HCT116 (cell line): ENCODE results near the gene PPY. TPM values are rescaled to one million over a fixed set of nuclear protein-coding genes. Genes with fewer than 3 reads are reported as not detected.

Experiments
- ATAC-seq: fragments of 200-7000 bp; cut with Tn5 transposase; 2 replicates; pipeline ENCODE4 v1.9.1; 2020; ENCODE audit warnings: mild to moderate bottlenecking, moderate library complexity
- BruUV-seq: library from RNA; stranded (reverse); fragments of 400-500 nt; replicated peaks from 2 replicates; lab custom pipeline; 2021; lab: Mats Ljungman, UMichigan
- CTCF ChIA-PET: fragments of 300-600 bp; sonication (Branson Sonifier 250); formaldehyde crosslinking; loops from one replicate; lab custom pipeline; 2021; ENCODE audit warnings: antibody characterized with exemption; lab: Charles Lee
- POLR2A ChIA-PET: fragments of 300-600, 350-600 bp; sonication (Branson Sonifier 250); formaldehyde crosslinking; loops from one replicate; lab custom pipeline; 2021; ENCODE audit warnings: antibody characterized with exemption; lab: Charles Lee
- RAD21 ChIA-PET, 2 experiments: fragments of 300-600 bp; sonication (Branson Sonifier 250); formaldehyde crosslinking; loops; one replicate each; lab custom pipeline; 2023; ENCODE audit warnings: low total read pairs in 2 of 2; ENCODE audit not compliant: uncharacterized antibody in 2 of 2, unreplicated experiment in 2 of 2, low non-redundant PET in 1 of 2; lab: Charles Lee
- DNase-seq: peaks from one replicate; pipeline ENCODE4 v3.0.0-alpha.2; 2010; ENCODE audit warnings: low read depth, low spot score
- H2AFZ ChIP-seq: fragments of 200-600 bp; shearing (Covaris generic), sonication (generic); 2 replicates; pipeline ENCODE4 v1.6.1; 2017; ENCODE audit warnings: low read depth, mixed run types, mixed read lengths, antibody characterized with exemption, low read length; ENCODE audit not compliant: poor library complexity, severe bottlenecking
- H3K27ac ChIP-seq: 2 replicates; pipeline ENCODE4 v1.5.1; 2012; ENCODE audit warnings: low read depth, low read length
- H3K27me3 ChIP-seq: fragments of 200-600 bp; sonication (generic); 2 replicates; pipeline ENCODE4 v1.6.1; 2016; ENCODE audit warnings: mixed run types, low read length, mixed read lengths; ENCODE audit not compliant: insufficient read depth
- H3K36me3 ChIP-seq, 2 experiments: fragments of 200-500 bp in 1 of 2; fragments of 200-600 bp in 1 of 2; sonication (Bioruptor generic) in 1 of 2; sonication (generic) in 1 of 2; 2 replicates each; pipeline versions ENCODE4 v1.5.1 to v1.6.1; 2014 to 2016; ENCODE audit warnings: low read length in 2 of 2, inconsistent platforms in 1 of 2, mixed read lengths in 1 of 2, mixed run types in 1 of 2; ENCODE audit not compliant: insufficient read depth in 2 of 2, control insufficient read depth in 1 of 2
- H3K4me1 ChIP-seq, 2 experiments: fragments of 200-600 bp in 1 of 2; sonication (generic) in 1 of 2; 2 replicates each; pipeline versions ENCODE4 v1.5.1 to v1.6.1; 2012 to 2017; ENCODE audit warnings: low read length in 2 of 2, inconsistent platforms in 1 of 2, mild to moderate bottlenecking in 1 of 2, mixed read lengths in 1 of 2, mixed run types in 1 of 2, moderate library complexity in 1 of 2; ENCODE audit not compliant: insufficient read depth in 2 of 2, control insufficient read depth in 1 of 2
- H3K4me2 ChIP-seq: fragments of 200-600 bp; sonication (generic); 2 replicates; pipeline ENCODE4 v1.6.1; 2017; ENCODE audit warnings: mixed run types, low read length, mixed read lengths
- H3K4me3 ChIP-seq, 2 experiments: fragments of 200-600 bp in 1 of 2; sonication (generic) in 1 of 2; replicated peaks in 1 of 2; 2 replicates each; pipeline ENCODE4 v1.5.1; 2011 to 2016; ENCODE audit warnings: low read length in 2 of 2, control low read depth in 1 of 2, low read depth in 1 of 2, mild to moderate bottlenecking in 1 of 2, mixed read lengths in 1 of 2, mixed run types in 1 of 2
- H3K79me2 ChIP-seq: fragments of 200-600 bp; sonication (generic); 2 replicates; pipeline ENCODE4 v1.6.1; 2017; ENCODE audit warnings: mild to moderate bottlenecking, mixed run types, low read length, moderate library complexity, mixed read lengths; ENCODE audit not compliant: insufficient read depth
- H3K9ac ChIP-seq: fragments of 200-600 bp; sonication (generic); 2 replicates; pipeline ENCODE4 v1.6.1; 2016; ENCODE audit warnings: low read length, mixed read lengths
- H3K9me2 ChIP-seq: fragments of 200-600 bp; sonication (generic), shearing (Covaris generic); 2 replicates; pipeline ENCODE4 v1.6.1; 2017; ENCODE audit warnings: mixed run types, mild to moderate bottlenecking, moderate library complexity; ENCODE audit not compliant: insufficient read depth
- H3K9me3 ChIP-seq, 2 experiments: fragments of 200-500 bp in 1 of 2; fragments of 200-600 bp in 1 of 2; sonication (Bioruptor generic) in 1 of 2; sonication (generic) in 1 of 2; 2 replicates each; pipeline ENCODE4 v1.6.1; 2014 to 2017; ENCODE audit warnings: low read length in 2 of 2, mixed read lengths in 2 of 2, inconsistent platforms in 1 of 2, low read depth in 1 of 2, mild to moderate bottlenecking in 1 of 2, mixed run types in 1 of 2, moderate library complexity in 1 of 2; ENCODE audit not compliant: control insufficient read depth in 1 of 2, insufficient read depth in 1 of 2
- H4K20me1 ChIP-seq: fragments of 200-600 bp; sonication (generic), shearing (Covaris generic); 2 replicates; pipeline ENCODE4 v1.6.1; 2017; ENCODE audit warnings: mixed run types, mild to moderate bottlenecking, moderate library complexity; ENCODE audit not compliant: insufficient read depth
- CEBPB ChIP-seq: IDR thresholded peaks from 2 replicates; pipeline ENCODE4 v1.6.1; 2012; ENCODE audit warnings: low read depth
- EGR1 ChIP-seq: IDR thresholded peaks from 2 replicates; pipeline ENCODE4 v1.6.1; 2012; ENCODE audit warnings: low read depth
- ELF1 ChIP-seq: IDR thresholded peaks from 2 replicates; pipeline ENCODE4 v1.6.1; 2012; ENCODE audit warnings: low read depth, borderline replicate concordance
- EZH2 ChIP-seq: fragments of 200-600 bp; sonication (generic); IDR thresholded peaks from 2 replicates; pipeline ENCODE4 v1.6.1; 2017; ENCODE audit warnings: antibody characterized with exemption, mixed run types
- EZH2phosphoT487 ChIP-seq: fragments of 200-600 bp; IDR thresholded peaks from 2 replicates; pipeline ENCODE4 v1.6.1; 2018; ENCODE audit warnings: antibody characterized with exemption, borderline replicate concordance
- FOSL1 ChIP-seq: IDR thresholded peaks from 2 replicates; pipeline ENCODE4 v1.6.1; 2012; ENCODE audit warnings: low read depth
- JUND ChIP-seq: IDR thresholded peaks from 2 replicates; pipeline ENCODE4 v1.6.1; 2012
- POLR2A ChIP-seq: IDR thresholded peaks from 2 replicates; pipeline ENCODE4 v1.7.0; 2011; ENCODE audit warnings: borderline replicate concordance; ENCODE audit not compliant: insufficient read depth, insufficient read length; ENCODE audit errors: extremely low read depth
- POLR2AphosphoS5 ChIP-seq: IDR thresholded peaks from 2 replicates; pipeline ENCODE4 v1.6.1; 2011; ENCODE audit warnings: mild to moderate bottlenecking, low read depth, low read length, moderate library complexity
- RAD21 ChIP-seq: IDR thresholded peaks from 2 replicates; pipeline ENCODE4 v1.6.1; 2012; ENCODE audit warnings: low read depth, mild to moderate bottlenecking
- REST ChIP-seq: IDR thresholded peaks from 2 replicates; pipeline ENCODE4 v1.6.1; 2012; ENCODE audit warnings: low read depth
- SIN3A ChIP-seq: IDR thresholded peaks from 2 replicates; pipeline ENCODE4 v1.6.1; 2012; ENCODE audit warnings: low read depth
- SP1 ChIP-seq: IDR thresholded peaks from 2 replicates; pipeline ENCODE4 v1.6.1; 2012; ENCODE audit warnings: low read depth
- SRF ChIP-seq: IDR thresholded peaks from 2 replicates; pipeline ENCODE4 v1.6.1; 2012; ENCODE audit warnings: low read depth
- TCF7L2 ChIP-seq: IDR thresholded peaks from 2 replicates; pipeline ENCODE4 v1.7.0; 2011; ENCODE audit warnings: borderline replicate concordance, inconsistent platforms; ENCODE audit not compliant: insufficient read depth, insufficient read length; ENCODE audit errors: extremely low read depth
- YY1 ChIP-seq: IDR thresholded peaks from 2 replicates; pipeline ENCODE4 v1.6.1; 2011; ENCODE audit warnings: low read length, low read depth, moderate library complexity, mild to moderate bottlenecking; ENCODE audit not compliant: insufficient replicate concordance; ENCODE audit errors: extremely low read depth
- ZNF274 ChIP-seq: fragments of 200-500 bp; sonication (Bioruptor generic); IDR thresholded peaks from 2 replicates; pipeline ENCODE4 v1.6.1; 2014; ENCODE audit warnings: mild to moderate bottlenecking, low read depth, low read length, inconsistent platforms
- intact Hi-C: fragments of 100-400 bp; cut with micrococcal nuclease; formaldehyde crosslinking; loops from 2 replicates; pipeline ENCODE4 v1.10.0; 2022
- total RNA-seq: library from RNA; stranded (reverse); gene quantifications from one replicate; pipeline ENCODE4 v1.2.1, GENCODE V29; 2021; ENCODE audit not compliant: unreplicated experiment

PPY gene
- total RNA-seq, 1 experiment from 2014 or later, result not detected

GRCh38 chr17:43953746-43954145 is 11.5 kb upstream of the PPY start, which contains the start of gene PYY (continued):
- TF ChIP-seq REST, result no peak

- no peaks in the 10 kb centered on the region for H4K20me1 ChIP-seq
- POLR2A ChIA-PET, result no interaction called here
Measured at GRCh38 chr17:43952724-43953666, 10.7 kb upstream of the PPY start.

More at GRCh38 chr17:43952724-43953666, 10.7 kb upstream of the PPY start:
- Histone ChIP-seq H2AFZ (no peak overlapping the region), H3K9me2 (no peaks in the 10 kb centered on the region), H3K79me2 (no peaks in the 10 kb centered on the region), H3K36me3 (no peaks in the 10 kb centered on the region), H3K27me3 (no peaks in the 10 kb centered on the region), H3K27ac (no peak overlapping the region), H3K4me3 (no peak overlapping the region), H3K4me2 (no peak overlapping the region), H3K9me3 (no peaks in the 10 kb centered on the region), H3K9ac (no peak overlapping the region), H3K4me1 (no peaks in the 10 kb centered on the region)
- RAD21 ChIA-PET, result no interaction called here
- CTCF ChIA-PET, result interaction anchor here (0.6 kb wide), 1 partner anchor 48 kb away, joined by 3 read pairs; no protein-coding TSS in a partner anchor
- no TSS peak for BruUV-seq
- no peak for DNase-seq
- intact Hi-C loops, result no loop called here
- TF ChIP-seq ELF1 (no peak), EGR1 (no peak), CEBPB (no peak), SRF (no peak), POLR2AphosphoS5 (no peak), POLR2A (no peak), REST (no peak), SP1 (no peak), RAD21 (no peak), EZH2 (no peak), JUND (no peak), FOSL1 (no peak), EZH2phosphoT487 (no peak), TCF7L2 (no peak), ZNF274 (no peak), YY1 (no peak), SIN3A (no peak)
- no peak for ATAC-seq
